Subcutaneous abdominal adipose tissue (tissue), 5 donors: ENCODE measurements around the gene ANXA11.
"Not testable (repeated sequence)": the region's sequence is repeated elsewhere in the genome, so short reads cannot be mapped to it uniquely, and the experiment has no call there.

Experiments
- H3K27ac ChIP-seq: one replicate; pipeline ENCODE4 v1.7.0; 2013; ENCODE audit warnings: low read depth, mild to moderate bottlenecking, inconsistent platforms, low read length, moderate library complexity
- H3K27me3 ChIP-seq, 5 donors: one replicate each; pipeline ENCODE4 v1.7.0; 2013; ENCODE audit warnings: low read length in 5 of 5, inconsistent platforms in 1 of 5; ENCODE audit not compliant: control insufficient read depth in 5 of 5, insufficient read depth in 4 of 5
- H3K36me3 ChIP-seq, 5 donors: one replicate each; pipeline ENCODE4 v1.7.0; 2013; ENCODE audit warnings: low read length in 5 of 5; ENCODE audit not compliant: control insufficient read depth in 5 of 5, insufficient read depth in 5 of 5
- H3K4me1 ChIP-seq, 5 donors: one replicate each; pipeline ENCODE4 v1.7.0; 2013; ENCODE audit warnings: low read length in 5 of 5, mild to moderate bottlenecking in 3 of 5, moderate library complexity in 1 of 5; ENCODE audit not compliant: control insufficient read depth in 5 of 5, insufficient read depth in 5 of 5
- H3K4me3 ChIP-seq, 5 donors: one replicate each; pipeline ENCODE4 v1.7.0; 2013; ENCODE audit warnings: low read length in 5 of 5, low read depth in 1 of 5
- H3K9ac ChIP-seq, 5 donors: one replicate each; pipeline ENCODE4 v1.7.0; 2013; ENCODE audit warnings: low read length in 5 of 5, mild to moderate bottlenecking in 4 of 5, moderate library complexity in 3 of 5
- H3K9me3 ChIP-seq, 5 donors: one replicate each; pipeline ENCODE4 v1.7.0; 2013; ENCODE audit warnings: low read length in 5 of 5; ENCODE audit not compliant: control insufficient read depth in 5 of 5
- donor health status: healthy.
- donor health status: healthy.
- donor health status: healthy.
- donor health status: healthy.
- donor health status: healthy.

Gene ANXA11

GRCh38 chr10:80149123-80149522, 56.2 kb downstream of the ANXA11 start:
- Histone ChIP-seq H3K27ac (no peak overlapping the region), H3K9ac (no peak overlapping the region), H3K4me3 (no peak overlapping the region), H3K36me3 (peaks cover 12 to 55% (median 48%) of the 10 kb centered on the region in 5 donors), H3K9me3 (peaks cover 0 to 6% (median 0%) of the 10 kb centered on the region in 5 donors), H3K27me3 (no peaks in the 10 kb centered on the region), H3K4me1 (peaks cover 0 to 18% (median 10%) of the 10 kb centered on the region in 5 donors)

- H3K36me3 ChIP-seq, result peaks cover 12 to 49% (median 40%) of the 10 kb centered on the region in 5 donors
- no peak overlapping the region for H3K4me3 ChIP-seq
- H3K4me1 ChIP-seq, result peaks cover 0 to 23% (median 15%) of the 10 kb centered on the region in 5 donors
- no peaks in the 10 kb centered on the region for H3K27me3 ChIP-seq
- H3K9ac ChIP-seq, result no peak overlapping the region
- peak overlapping the region; percentile 6 for H3K27ac ChIP-seq
- H3K9me3 ChIP-seq, result peaks cover 0 to 6% (median 0%) of the 10 kb centered on the region in 5 donors
Observed at GRCh38 chr10:80148166-80148805, 57.1 kb downstream of the ANXA11 start.

GRCh38 chr10:80146918-80147317, 58.4 kb downstream of the ANXA11 start:
- Histone ChIP-seq H3K27me3 (no peaks in the 10 kb centered on the region), H3K4me1 (peaks cover 0 to 23% (median 17%) of the 10 kb centered on the region in 5 donors), H3K9ac (no peak overlapping the region), H3K36me3 (peaks cover 12 to 38% (median 29%) of the 10 kb centered on the region in 5 donors), H3K4me3 (no peak overlapping the region), H3K27ac (no peak overlapping the region), H3K9me3 (peaks cover 0 to 6% (median 0%) of the 10 kb centered on the region in 5 donors)

GRCh38 chr10:80145406-80146308, 59.7 kb downstream of the ANXA11 start:
- H3K36me3 ChIP-seq, result peaks cover 10 to 32% (median 18%) of the 10 kb centered on the region in 5 donors
- not testable (repeated sequence) for H3K27me3 ChIP-seq, H3K4me3 ChIP-seq, H3K9ac ChIP-seq, H3K9me3 ChIP-seq, H3K27ac ChIP-seq
- H3K4me1 ChIP-seq, result peaks cover 0 to 23% (median 17%) of the 10 kb centered on the region in 5 donors

GRCh38 chr10:80144696-80145131, 60.6 kb downstream of the ANXA11 start:
- Histone ChIP-seq H3K9ac (no peak overlapping the region), H3K4me1 (peaks cover 0 to 25% (median 17%) of the 10 kb centered on the region in 5 donors), H3K27ac (no peak overlapping the region), H3K36me3 (peaks cover 10 to 30% (median 14%) of the 10 kb centered on the region in 5 donors), H3K4me3 (no peak overlapping the region), H3K27me3 (no peaks in the 10 kb centered on the region), H3K9me3 (peaks cover 0 to 6% (median 0%) of the 10 kb centered on the region in 5 donors)

- Histone ChIP-seq H3K4me3 (peak overlapping the region in 2 of 5 donors; percentile 6 to 15), H3K9ac (no peak overlapping the region), H3K36me3 (peaks cover 6 to 29% (median 14%) of the 10 kb centered on the region in 5 donors), H3K4me1 (peaks cover 0 to 27% (median 19%) of the 10 kb centered on the region in 5 donors), H3K9me3 (peaks cover 0 to 5% (median 0%) of the 10 kb centered on the region in 5 donors), H3K27me3 (no peaks in the 10 kb centered on the region), H3K27ac (no peak overlapping the region)
Observed at GRCh38 chr10:80144067-80144695, 61.2 kb downstream of the ANXA11 start.

- H3K4me1 ChIP-seq, result peaks cover 5 to 43% (median 35%) of the 10 kb centered on the region in 5 donors
- peaks cover 0 to 14% (median 11%) of the 10 kb centered on the region in 5 donors for H3K36me3 ChIP-seq
- H3K27me3 ChIP-seq, result no peaks in the 10 kb centered on the region
- H3K4me3 ChIP-seq, result no peak overlapping the region
- no peaks in the 10 kb centered on the region for H3K9me3 ChIP-seq
- no peak overlapping the region for H3K27ac ChIP-seq
- H3K9ac ChIP-seq, result peak overlapping the region in 1 of 5 donors; percentile 13
Observed at GRCh38 chr10:80141696-80142460, 63.5 kb downstream of the ANXA11 start.

- Histone ChIP-seq H3K9me3 (no peaks in the 10 kb centered on the region), H3K27ac (no peak overlapping the region), H3K36me3 (peaks cover 0 to 14% (median 11%) of the 10 kb centered on the region in 5 donors), H3K4me1 (peaks cover 8 to 55% (median 51%) of the 10 kb centered on the region in 5 donors), H3K4me3 (no peak overlapping the region), H3K9ac (no peak overlapping the region), H3K27me3 (no peaks in the 10 kb centered on the region)
Observed at GRCh38 chr10:80140251-80140650, 65.1 kb downstream of the ANXA11 start.

GRCh38 chr10:80139265-80139664, 66.1 kb downstream of the ANXA11 start:
- H3K27ac ChIP-seq, result no peak overlapping the region
- peaks cover 8 to 51% (median 46%) of the 10 kb centered on the region in 5 donors for H3K4me1 ChIP-seq
- H3K4me3 ChIP-seq, result no peak overlapping the region
- peaks cover 0 to 14% (median 8%) of the 10 kb centered on the region in 5 donors for H3K36me3 ChIP-seq
- H3K27me3 ChIP-seq, result no peaks in the 10 kb centered on the region
- H3K9me3 ChIP-seq, result no peaks in the 10 kb centered on the region
- no peak overlapping the region for H3K9ac ChIP-seq
